IMR-90 (cell line): ENCODE measurements around the gene FCN1.

ENCODE experiments used
- CTCF ChIP-seq: conservative IDR thresholded peaks from 2 replicates; pipeline ENCODE4 v1.5.1; 2012; ENCODE audit warnings: mild to moderate bottlenecking, low read depth, low read length, improper control_type of control experiment
- ELK1 ChIP-seq: fragments of 150-350 bp; IDR thresholded peaks from 2 replicates; pipeline ENCODE4 v1.6.1; 2016; ENCODE audit warnings: low read depth, mild to moderate bottlenecking, low read length, moderate library complexity, borderline replicate concordance
- FOS ChIP-seq: fragments of 150-350 bp; IDR thresholded peaks from 2 replicates; pipeline ENCODE4 v1.6.1; 2016; ENCODE audit warnings: low read depth, low read length
- POLR2A ChIP-seq: IDR thresholded peaks from 2 replicates; pipeline ENCODE4 v1.6.1; 2012; ENCODE audit warnings: mild to moderate bottlenecking, low read depth, low read length
- RAD21 ChIP-seq: IDR thresholded peaks from 2 replicates; pipeline ENCODE4 v1.6.1; 2012; ENCODE audit warnings: low read length, improper control_type of control experiment
- RCOR1 ChIP-seq: IDR thresholded peaks from 2 replicates; pipeline ENCODE4 v1.6.1; 2012; ENCODE audit warnings: mild to moderate bottlenecking, low read length, improper control_type of control experiment; ENCODE audit not compliant: insufficient replicate concordance
- RFX5 ChIP-seq: IDR thresholded peaks from 2 replicates; pipeline ENCODE4 v1.8.0; 2012; ENCODE audit warnings: low read depth, mild to moderate bottlenecking, low read length, moderate library complexity
- SMC3 ChIP-seq: fragments of 150-350 bp; IDR thresholded peaks from 2 replicates; pipeline ENCODE4 v1.6.1; 2016; ENCODE audit warnings: low read depth, mild to moderate bottlenecking, antibody characterized with exemption, low read length, moderate library complexity
- USF2 ChIP-seq: fragments of 150-350 bp; IDR thresholded peaks from 2 replicates; pipeline ENCODE4 v1.6.1; 2017; ENCODE audit warnings: mild to moderate bottlenecking, antibody characterized with exemption, low read length, low read depth

GRCh38 chr9:134867917-134868750 lies 49.6 kb downstream of the FCN1 start:
- TF ChIP-seq CTCF: no peak
- no peak for TF ChIP-seq POLR2A
- no peak for TF ChIP-seq USF2
- TF ChIP-seq RAD21: no peak
- no peak for TF ChIP-seq SMC3
- no peak for TF ChIP-seq RFX5
- TF ChIP-seq RCOR1: no peak
- no peak for TF ChIP-seq ELK1
- no peak for TF ChIP-seq FOS
